Subcutaneous adipose tissue (tissue), 4 donors: ENCODE data around the gene SLC4A2. TPM values are rescaled to one million over a fixed set of nuclear protein-coding genes. Genes with fewer than 3 reads are reported as not detected.

Source experiments
- total RNA-seq, 4 donors: library from RNA; depleted of rRNA; stranded (reverse); fragments of >200 nt; gene quantifications; one replicate each; pipeline ENCODE4 v1.1.0, GENCODE V29; 2016
- TF ChIP-seq, protein P1 (sequence below): fragments of 450-650 bp; IDR thresholded peaks from one replicate; pipeline ENCODE4 v1.5.1; 2016; ENCODE audit warnings: low read depth, mild to moderate bottlenecking, control low read depth, antibody characterized with exemption, moderate library complexity

SLC4A2 gene
- total RNA-seq, 4 donors from 2014 or later: 40.1 to 65.0 (median 44.6) TPM

- TF ChIP-seq, protein P1, sequence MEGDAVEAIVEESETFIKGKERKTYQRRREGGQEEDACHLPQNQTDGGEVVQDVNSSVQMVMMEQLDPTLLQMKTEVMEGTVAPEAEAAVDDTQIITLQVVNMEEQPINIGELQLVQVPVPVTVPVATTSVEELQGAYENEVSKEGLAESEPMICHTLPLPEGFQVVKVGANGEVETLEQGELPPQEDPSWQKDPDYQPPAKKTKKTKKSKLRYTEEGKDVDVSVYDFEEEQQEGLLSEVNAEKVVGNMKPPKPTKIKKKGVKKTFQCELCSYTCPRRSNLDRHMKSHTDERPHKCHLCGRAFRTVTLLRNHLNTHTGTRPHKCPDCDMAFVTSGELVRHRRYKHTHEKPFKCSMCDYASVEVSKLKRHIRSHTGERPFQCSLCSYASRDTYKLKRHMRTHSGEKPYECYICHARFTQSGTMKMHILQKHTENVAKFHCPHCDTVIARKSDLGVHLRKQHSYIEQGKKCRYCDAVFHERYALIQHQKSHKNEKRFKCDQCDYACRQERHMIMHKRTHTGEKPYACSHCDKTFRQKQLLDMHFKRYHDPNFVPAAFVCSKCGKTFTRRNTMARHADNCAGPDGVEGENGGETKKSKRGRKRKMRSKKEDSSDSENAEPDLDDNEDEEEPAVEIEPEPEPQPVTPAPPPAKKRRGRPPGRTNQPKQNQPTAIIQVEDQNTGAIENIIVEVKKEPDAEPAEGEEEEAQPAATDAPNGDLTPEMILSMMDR: no peak
These were observed 23.0 kb downstream of the SLC4A2 start for GRCh38 chr7:151082141-151083070.

GRCh38 chr7:151083071-151083823 is 23.9 kb downstream of the SLC4A2 start, which contains the start of gene TMUB1:
TMUB1 (minus strand) TSS chr7:151083493; CDS start chr7:151082563, 930 bp downstream.
- TF ChIP-seq, protein P1: no peak

DNA sequence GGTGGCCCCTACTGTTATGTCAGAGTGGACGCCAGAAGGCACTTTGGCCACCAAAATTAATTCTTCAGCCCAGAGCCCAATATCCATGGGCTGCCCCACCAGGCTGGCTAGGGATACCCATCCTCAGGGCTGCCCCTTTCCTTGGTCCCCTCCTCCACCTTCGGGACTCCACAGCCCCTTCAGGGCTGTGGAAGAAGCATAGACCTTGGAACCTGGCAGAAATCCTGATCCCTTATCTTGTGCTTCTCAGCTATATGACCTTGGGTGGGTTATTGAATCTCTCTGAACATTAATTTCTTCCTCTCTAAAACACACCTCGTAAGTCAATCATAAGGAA is 24.4 kb downstream of the SLC4A2 start:
- TF ChIP-seq, protein P1: no peak

DNA sequence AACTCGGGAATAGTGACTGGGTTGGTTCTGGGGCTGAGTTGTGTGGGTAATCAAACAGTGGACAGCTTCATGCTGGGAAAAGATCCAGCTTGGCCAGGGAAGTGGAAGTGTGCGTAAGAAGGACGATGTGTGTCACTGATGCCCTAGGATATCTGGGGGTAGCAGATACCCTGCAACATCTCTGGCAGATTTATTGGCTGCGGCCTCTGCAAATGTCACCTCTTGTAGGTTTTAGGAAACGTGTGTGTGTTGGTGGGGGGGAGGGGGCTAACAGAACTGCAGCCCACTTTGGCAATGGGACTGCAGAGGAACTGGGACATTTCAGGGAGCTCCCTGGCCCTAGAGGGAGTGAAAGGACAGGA is 25.9 kb downstream of the SLC4A2 start:
- TF ChIP-seq, protein P1: no peak

DNA sequence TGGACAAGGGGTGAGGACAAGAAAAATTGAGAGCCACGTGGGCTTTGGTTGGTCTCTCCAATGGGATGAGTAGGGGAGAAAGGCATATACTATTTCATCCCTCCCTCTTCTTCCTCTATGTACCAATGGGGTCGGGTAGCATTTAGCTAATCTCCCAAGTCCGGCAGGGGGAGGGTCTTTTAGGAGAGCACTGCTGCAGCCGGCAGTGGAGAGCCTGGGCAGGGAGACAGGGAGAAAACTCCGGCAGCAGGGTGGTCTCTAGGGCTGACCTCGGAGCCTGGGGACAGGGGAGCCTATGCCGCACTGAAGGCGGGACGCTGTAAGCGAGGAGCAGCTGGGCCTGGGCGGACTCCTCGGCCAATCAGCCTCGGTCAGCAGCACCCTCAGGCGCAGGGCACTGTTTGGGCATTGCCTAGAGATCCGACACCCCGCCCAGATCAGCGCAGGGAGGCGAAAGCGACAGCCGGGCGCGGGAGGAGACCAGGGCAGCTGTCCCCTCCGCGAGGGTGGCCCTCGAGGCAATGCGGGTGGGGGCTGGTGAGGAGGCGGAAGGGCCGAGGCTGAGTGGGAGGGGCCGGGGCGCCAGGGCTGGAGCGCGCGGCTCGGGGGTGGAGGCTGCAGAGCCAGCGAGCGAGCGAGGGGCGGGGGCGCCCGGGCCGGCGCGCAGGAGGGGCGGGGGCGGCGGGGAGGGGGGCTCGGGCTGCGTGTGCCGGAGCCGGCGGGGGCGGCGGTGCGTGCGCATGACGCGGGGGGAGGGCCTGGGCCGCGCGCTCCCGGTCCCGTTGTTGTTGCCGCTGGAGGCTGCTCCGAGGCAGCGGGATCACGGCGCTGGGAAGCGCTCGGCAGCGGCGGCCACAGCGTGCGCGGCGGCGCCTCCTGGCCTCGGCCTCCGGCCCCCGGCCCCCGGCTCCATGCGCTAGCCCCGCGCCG is 26.6 kb downstream of the SLC4A2 start, which contains the start of gene AGAP3:
Gene AGAP3 (plus strand): TSS at position 785 of the 930 bp plus-strand sequence. CDS start 267 bp downstream, outside the sequence.
- TF ChIP-seq, protein P1: no peak

- TF ChIP-seq, protein P1: no peak
These were observed 27.4 kb downstream of the SLC4A2 start for GRCh38 chr7:151086802-151087244.
